ENCODE results near the gene CLUH.

The CLUH gene

GRCh38 chr17:2691965-2692780, 19.4 kb downstream of the CLUH start:
- H3K4me2 ChIP-seq (ENCODE audit: low read length): no peak overlapping the region
- H3K4me3 ChIP-seq (ENCODE audit: low read length): no peak overlapping the region
- H3K27ac ChIP-seq (ENCODE audit: low read length): no peak overlapping the region
- TF ChIP-seq CTCF (IDR thresholded peaks at IDR 0.05; ENCODE audit: low read depth, low read length) (no peak), EZH2phosphoT487 (IDR thresholded peaks at IDR 0.05; ENCODE audit: low read depth) (no peak)
- no peaks in the 10 kb centered on the region for H3K79me2 ChIP-seq (ENCODE audit: low read length)
- no peak overlapping the region for H2AFZ ChIP-seq (ENCODE audit: low read depth, low read length)
- no peaks in the 10 kb centered on the region for H4K20me1 ChIP-seq (ENCODE audit: insufficient read depth, low read length)
- peaks cover 9% of the 10 kb centered on the region for H3K36me3 ChIP-seq (replicated peaks; ENCODE audit: low read depth, low read length)
- no peaks in the 10 kb centered on the region for H3K4me1 ChIP-seq (ENCODE audit: low read length)
- no peaks in the 10 kb centered on the region for H3K27me3 ChIP-seq (ENCODE audit: low read depth, low read length)
- no peaks in the 10 kb centered on the region for H3K9me3 ChIP-seq (ENCODE audit: insufficient read depth, low read length)
- H3K9ac ChIP-seq (ENCODE audit: low read length): no peak overlapping the region

- H3K79me2 ChIP-seq (ENCODE audit: low read length): no peaks in the 10 kb centered on the region
- H3K36me3 ChIP-seq (replicated peaks; ENCODE audit: low read depth, low read length): peaks cover 5% of the 10 kb centered on the region
- H3K9me3 ChIP-seq (ENCODE audit: insufficient read depth, low read length): no peaks in the 10 kb centered on the region
- no peaks in the 10 kb centered on the region for H4K20me1 ChIP-seq (ENCODE audit: insufficient read depth, low read length)
- H3K4me2 ChIP-seq (ENCODE audit: low read length): no peak overlapping the region
- TF ChIP-seq CTCF (IDR thresholded peaks at IDR 0.05; ENCODE audit: low read depth, low read length): no peak
- TF ChIP-seq EZH2phosphoT487 (IDR thresholded peaks at IDR 0.05; ENCODE audit: low read depth): no peak
- no peak overlapping the region for H2AFZ ChIP-seq (ENCODE audit: low read depth, low read length)
- H3K4me1 ChIP-seq (ENCODE audit: low read length): no peaks in the 10 kb centered on the region
- H3K27me3 ChIP-seq (ENCODE audit: low read depth, low read length): no peaks in the 10 kb centered on the region
- H3K9ac ChIP-seq (ENCODE audit: low read length): no peak overlapping the region
- no peak overlapping the region for H3K27ac ChIP-seq (ENCODE audit: low read length)
- no peak overlapping the region for H3K4me3 ChIP-seq (ENCODE audit: low read length)
Measured at GRCh38 chr17:2691069-2691871, 20.3 kb downstream of the CLUH start.

GRCh38 chr17:2690165-2691068, 21.1 kb downstream of the CLUH start:
- Histone ChIP-seq H3K27me3 (ENCODE audit: low read depth, low read length) (no peaks in the 10 kb centered on the region), H3K9ac (ENCODE audit: low read length) (no peak overlapping the region), H3K4me1 (ENCODE audit: low read length) (no peaks in the 10 kb centered on the region), H3K4me2 (ENCODE audit: low read length) (no peak overlapping the region), H3K27ac (ENCODE audit: low read length) (no peak overlapping the region), H2AFZ (ENCODE audit: low read depth, low read length) (no peak overlapping the region), H3K4me3 (ENCODE audit: low read length) (no peak overlapping the region), H3K9me3 (ENCODE audit: insufficient read depth, low read length) (no peaks in the 10 kb centered on the region), H4K20me1 (ENCODE audit: insufficient read depth, low read length) (no peaks in the 10 kb centered on the region), H3K36me3 (replicated peaks; ENCODE audit: low read depth, low read length) (peaks cover 5% of the 10 kb centered on the region), H3K79me2 (ENCODE audit: low read length) (no peaks in the 10 kb centered on the region)
- TF ChIP-seq CTCF (IDR thresholded peaks at IDR 0.05; ENCODE audit: low read depth, low read length) (no peak), EZH2phosphoT487 (IDR thresholded peaks at IDR 0.05; ENCODE audit: low read depth) (no peak)
